Natural killer cell (primary cell): ENCODE measurements around the gene TTC32. TPM values are rescaled to one million over a fixed set of nuclear protein-coding genes. Genes with fewer than 3 reads are reported as not detected.

Source experiments
- ATAC-seq, 3 donors: fragments of 150-1000 bp in 2 of 3; fragments of 200-7000 bp in 1 of 3; cut with Tn5 transposase; 1 replicate in 1 of 3; 2 replicates in 2 of 3; pipeline ENCODE4 v1.10.0; 2021; ENCODE audit warnings: mild to moderate bottlenecking in 2 of 3, moderate library complexity in 2 of 3
- DNase-seq, 2 donors: peaks; one replicate each; pipeline versions ENCODE4 v3.0.0 to v3.0.0-alpha.2; 2013 to 2021; ENCODE audit warnings: mixed read lengths in 1 of 2
- H3K27ac ChIP-seq: one replicate; pipeline ENCODE4 v1.5.1; 2013; ENCODE audit warnings: mild to moderate bottlenecking, low read length
- H3K27me3 ChIP-seq: one replicate; pipeline ENCODE4 v1.6.1; 2013; ENCODE audit warnings: low read length; ENCODE audit not compliant: control insufficient read depth, insufficient read depth
- H3K36me3 ChIP-seq: one replicate; pipeline ENCODE4 v1.6.1; 2013; ENCODE audit warnings: low read length; ENCODE audit not compliant: control insufficient read depth, insufficient read depth
- H3K4me1 ChIP-seq: one replicate; pipeline ENCODE4 v1.6.1; 2013; ENCODE audit warnings: low read length; ENCODE audit not compliant: control insufficient read depth, insufficient read depth
- H3K4me3 ChIP-seq: one replicate; pipeline ENCODE4 v1.5.1; 2013; ENCODE audit warnings: low read length
- H3K9me3 ChIP-seq: one replicate; pipeline ENCODE4 v1.6.1; 2013; ENCODE audit warnings: low read length; ENCODE audit not compliant: control insufficient read depth, insufficient read depth
- H3K27ac Mint-ChIP-seq, 2 donors: one replicate each; pipeline ENCODE4 v1.8.0; 2022; ENCODE audit warnings: mild to moderate bottlenecking in 2 of 2, mixed read lengths in 2 of 2, moderate library complexity in 1 of 2
- H3K27me3 Mint-ChIP-seq, 2 donors: one replicate each; pipeline ENCODE4 v1.8.0; 2022; ENCODE audit warnings: low read depth in 2 of 2, mixed read lengths in 2 of 2
- H3K36me3 Mint-ChIP-seq: one replicate; pipeline ENCODE4 v1.8.0; 2022; ENCODE audit warnings: mixed read lengths
- H3K4me1 Mint-ChIP-seq, 2 donors: one replicate each; pipeline ENCODE4 v1.8.0; 2022; ENCODE audit warnings: mixed read lengths in 2 of 2
- H3K4me3 Mint-ChIP-seq: one replicate; pipeline ENCODE4 v1.8.0; 2022; ENCODE audit warnings: mild to moderate bottlenecking, moderate library complexity, mixed read lengths
- H3K9me3 Mint-ChIP-seq, 2 donors: one replicate each; pipeline ENCODE4 v1.8.0; 2022; ENCODE audit warnings: mixed read lengths in 2 of 2
- CTCF ChIP-seq: fragments of 200-600 bp; IDR thresholded peaks from one replicate; pipeline ENCODE4 v1.8.0; 2022; ENCODE audit warnings: antibody characterized with exemption
- WGBS: methylation state at CpG from one replicate; pipeline ENCODE4 v1.1.7; 2013; ENCODE audit warnings: missing lambda C conversion rate; ENCODE audit not compliant: insufficient coverage; 5-methylcytosine and 5-hydroxymethylcytosine counted together
- intact Hi-C: fragments of 100-400 bp; cut with micrococcal nuclease; formaldehyde crosslinking; loops from one replicate; pipeline ENCODE4 v1.14.2; 2022
- total RNA-seq, 4 donors: library from RNA; stranded (reverse); fragments of 120-200 nt in 1 of 4; gene quantifications; one replicate each; pipeline versions ENCODE4 v1.2.3 to v1.2.4, GENCODE V29; 2013 to 2022

TTC32 gene
- total RNA-seq, 3 donors from 2014 or later (not counting 1 experiment from before 2014, with no cell fraction given) = 30.4 to 45.3 (median 37.2) TPM

GRCh38 chr2:19857100-19857499 lies 44.7 kb downstream of the TTC32 start:
- Histone ChIP-seq H3K27ac (no peak overlapping the region), H3K36me3 (no peaks in the 10 kb centered on the region), H3K9me3 (no peaks in the 10 kb centered on the region), H3K4me3 (no peak overlapping the region), H3K4me1 (no peaks in the 10 kb centered on the region), H3K27me3 (no peaks in the 10 kb centered on the region)
- no peak for TF ChIP-seq CTCF
- 23% methylated on average over 7 of the region's 7 CpGs for WGBS
- Mint-ChIP-seq H3K27me3 (peaks cover 7 to 11% of the 10 kb centered on the region in 2 donors), H3K4me1 (no peaks in the 10 kb centered on the region), H3K9me3 (no peaks in the 10 kb centered on the region), H3K27ac (no peak overlapping the region), H3K4me3 (no peak overlapping the region), H3K36me3 (no peaks in the 10 kb centered on the region)
- no peak for ATAC-seq
- DNase-seq = no peak
- intact Hi-C loops = no loop called here

- H3K36me3 ChIP-seq = no peaks in the 10 kb centered on the region
- ATAC-seq (no peak), DNase-seq (no peak)
- Mint-ChIP-seq H3K9me3 (no peaks in the 10 kb centered on the region), H3K4me3 (no peak overlapping the region), H3K4me1 (no peaks in the 10 kb centered on the region), H3K36me3 (no peaks in the 10 kb centered on the region), H3K27ac (no peak overlapping the region), H3K27me3 (peaks cover 7 to 11% of the 10 kb centered on the region in 2 donors)
- intact Hi-C loops = no loop called here
- no peaks in the 10 kb centered on the region for H3K9me3 ChIP-seq
- no peak for TF ChIP-seq CTCF
- H3K4me3 ChIP-seq = no peak overlapping the region
- 90% methylated on average over 15 of the region's 15 CpGs for WGBS
- H3K27ac ChIP-seq = no peak overlapping the region
- H3K27me3 ChIP-seq = no peaks in the 10 kb centered on the region
- H3K4me1 ChIP-seq = no peaks in the 10 kb centered on the region
Observed at GRCh38 chr2:19855542-19856431, 46.0 kb downstream of the TTC32 start.

- no peaks in the 10 kb centered on the region for H3K9me3 ChIP-seq
- H3K4me3 ChIP-seq = no peak overlapping the region
- Mint-ChIP-seq H3K27me3 (peaks cover 7 to 11% of the 10 kb centered on the region in 2 donors), H3K4me1 (no peaks in the 10 kb centered on the region), H3K27ac (no peak overlapping the region), H3K9me3 (no peaks in the 10 kb centered on the region), H3K36me3 (no peaks in the 10 kb centered on the region), H3K4me3 (no peak overlapping the region)
- H3K4me1 ChIP-seq = no peaks in the 10 kb centered on the region
- no peaks in the 10 kb centered on the region for H3K27me3 ChIP-seq
- ATAC-seq = no peak
- 94% methylated on average over 20 of the region's 20 CpGs for WGBS
- TF ChIP-seq CTCF = no peak
- intact Hi-C loops = no loop called here
- no peaks in the 10 kb centered on the region for H3K36me3 ChIP-seq
- H3K27ac ChIP-seq = no peak overlapping the region
- DNase-seq = no peak
Observed at GRCh38 chr2:19854596-19855541, 46.9 kb downstream of the TTC32 start.
